Measurements from ENCODE around the gene NRARP. TPM values are rescaled to one million over a fixed set of nuclear protein-coding genes. Genes with fewer than 3 reads are reported as not detected.
A peak's percentile ranks its signal among the peaks of the same experiment; 100 is the strongest.

Gene NRARP
- total RNA-seq, 1 experiment from 2014 or later: 51.5 TPM

- CTCF ChIA-PET: interaction anchor here (0.6 to 4.6 kb wide), 17 partner anchors 8 to 188 kb away, joined by 3 to 59 read pairs (median 5); partner anchors contain the start of genes MAN1B1, NRARP, RNF224 and TUBB4B
Measured at GRCh38 chr9:137252555-137253506, 49.2 kb downstream of the NRARP start.

More at GRCh38 chr9:137252555-137253506, 49.2 kb downstream of the NRARP start:
- DNase-seq (ENCODE audit: low spot score) (peak; percentile 64), ATAC-seq (peak; percentile 49)
- Mint-ChIP-seq H3K9me3 (no peaks in the 10 kb centered on the region), H3K4me1 (peaks cover 8% of the 10 kb centered on the region), H3K4me3 (no peak overlapping the region; the same call in 1 of the 2 replicates), H3K36me3 (0 out of 2 replicates have a peak, but pooled peaks cover 6% of the 10 kb centered on the region), H3K27ac (no peak overlapping the region), H3K27me3 (ENCODE audit: low read depth) (peaks cover 11% of the 10 kb centered on the region)
- TF ChIP-seq ZNF512 (CRISPR knock-in tag; IDR thresholded peaks at IDR 0.05; ENCODE audit: borderline replicate concordance) (no peak), TP53 (CRISPR knock-in tag; IDR thresholded peaks at IDR 0.05) (no peak), FOXP4 (CRISPR knock-in tag; IDR thresholded peaks at IDR 0.05) (no peak), GTF2I (CRISPR knock-in tag; conservative IDR thresholded peaks at IDR 0.05) (no peak), ZNF425 (CRISPR knock-in tag; conservative IDR thresholded peaks at IDR 0.05) (no peak), NFE2L1 (CRISPR knock-in tag; IDR thresholded peaks at IDR 0.05) (no peak), FOXJ3 (CRISPR knock-in tag; IDR thresholded peaks at IDR 0.05; ENCODE audit: borderline replicate concordance) (no peak), TEAD1 (CRISPR knock-in tag; IDR thresholded peaks at IDR 0.05) (no peak), ZBTB43 (CRISPR knock-in tag; IDR thresholded peaks at IDR 0.05) (no peak), CDX4 (CRISPR knock-in tag; IDR thresholded peaks at IDR 0.05; ENCODE audit: borderline replicate concordance) (no peak), NR2C2 (CRISPR knock-in tag; IDR thresholded peaks at IDR 0.05) (no peak), EMX1 (CRISPR knock-in tag; IDR thresholded peaks at IDR 0.05) (no peak), CTCF (IDR thresholded peaks at IDR 0.05) (no peak), HMGA2 (CRISPR knock-in tag; IDR thresholded peaks at IDR 0.05) (no peak), ZSCAN18 (CRISPR knock-in tag; IDR thresholded peaks at IDR 0.05) (no peak)
- POLR2A ChIA-PET: interaction anchor here (4.2 kb wide), 1 partner anchor 12 kb away, joined by 30 read pairs; the partner anchor contains the start of gene TUBB4B

Measured in WTC11 (cell line).